Large intestine (tissue), 3 donors: ENCODE results near the gene CREBBP. TPM values are rescaled to one million over a fixed set of nuclear protein-coding genes. Genes with fewer than 3 reads are reported as not detected.

Experiments used
- DNase-seq, 2 donors: peaks; one replicate each; pipeline versions ENCODE4 v3.0.0 to v3.0.0-alpha.2; 2013
- H3K27ac ChIP-seq: one replicate; pipeline ENCODE4 v1.5.1; 2013; ENCODE audit warnings: low read length
- H3K27me3 ChIP-seq: 2 replicates; pipeline ENCODE4 v1.6.1; 2013; ENCODE audit warnings: low read length; ENCODE audit not compliant: control insufficient read depth, insufficient read depth
- H3K36me3 ChIP-seq: 2 replicates; pipeline ENCODE4 v1.6.1; 2013; ENCODE audit warnings: low read length; ENCODE audit not compliant: control insufficient read depth, insufficient read depth
- H3K4me1 ChIP-seq: one replicate; pipeline ENCODE4 v1.6.1; 2013; ENCODE audit warnings: low read length; ENCODE audit not compliant: control insufficient read depth, insufficient read depth
- H3K4me3 ChIP-seq: one replicate; pipeline ENCODE4 v1.5.1; 2013; ENCODE audit warnings: low read length
- H3K9me3 ChIP-seq: one replicate; pipeline ENCODE4 v1.6.1; 2013; ENCODE audit warnings: mild to moderate bottlenecking, low read depth, low read length, moderate library complexity; ENCODE audit not compliant: control insufficient read depth
- WGBS: methylation state at CpG from one replicate; pipeline ENCODE4 v1.1.5; 2013; ENCODE audit warnings: low lambda C conversion rate; ENCODE audit not compliant: insufficient coverage; 5-methylcytosine and 5-hydroxymethylcytosine counted together
- polyA plus RNA-seq: library from polyadenylated mRNA; unstranded; fragments of 120-200 nt; gene quantifications from one replicate; pipeline ENCODE4 v1.2.1, GENCODE V29; 2013

CREBBP gene
- polyA plus RNA-seq, 1 donor = 46.6 TPM

- H3K27me3 ChIP-seq = no peaks in the 10 kb centered on the region
- 89% methylated on average over 5 of the region's 5 CpGs for WGBS
- H3K9me3 ChIP-seq = no peaks in the 10 kb centered on the region
- H3K4me3 ChIP-seq = no peak overlapping the region
- H3K27ac ChIP-seq = no peak overlapping the region
- no peak for DNase-seq
- H3K4me1 ChIP-seq = no peaks in the 10 kb centered on the region
- peaks cover 78% of the 10 kb centered on the region for H3K36me3 ChIP-seq
These were observed 125.7 kb downstream of the CREBBP start for GRCh38 chr16:3754772-3755171.

GRCh38 chr16:3754081-3754703, 126.3 kb downstream of the CREBBP start:
- WGBS = 90% methylated on average over 2 of the region's 4 CpGs
- Histone ChIP-seq H3K36me3 (peaks cover 73% of the 10 kb centered on the region), H3K27ac (no peak overlapping the region)

GRCh38 chr16:3752984-3753383, 127.5 kb downstream of the CREBBP start:
- H3K9me3 ChIP-seq = no peaks in the 10 kb centered on the region
- WGBS = 100% methylated on average over 1 of the region's 15 CpGs
- H3K27ac ChIP-seq = no peak overlapping the region
- H3K4me1 ChIP-seq = no peaks in the 10 kb centered on the region
- H3K36me3 ChIP-seq = peaks cover 73% of the 10 kb centered on the region
- no peak for DNase-seq
- H3K27me3 ChIP-seq = no peaks in the 10 kb centered on the region
- no peak overlapping the region for H3K4me3 ChIP-seq

More at GRCh38 chr16:3754081-3754703, 126.3 kb downstream of the CREBBP start:
- H3K4me3 ChIP-seq = no peak overlapping the region
- no peak for DNase-seq
- H3K9me3 ChIP-seq = no peaks in the 10 kb centered on the region
- H3K27me3 ChIP-seq = no peaks in the 10 kb centered on the region
- no peaks in the 10 kb centered on the region for H3K4me1 ChIP-seq

GRCh38 chr16:3751878-3752277, 128.6 kb downstream of the CREBBP start:
- no CpG with 5 or more reads among the region's 8 CpGs for WGBS
- H3K9me3 ChIP-seq = no peaks in the 10 kb centered on the region
- H3K36me3 ChIP-seq = peaks cover 70% of the 10 kb centered on the region
- no peak overlapping the region for H3K27ac ChIP-seq
- H3K4me3 ChIP-seq = no peak overlapping the region
- H3K4me1 ChIP-seq = no peaks in the 10 kb centered on the region
- no peak for DNase-seq
- no peaks in the 10 kb centered on the region for H3K27me3 ChIP-seq

GRCh38 chr16:3748307-3748706, 132.2 kb downstream of the CREBBP start:
- H3K4me1 ChIP-seq = no peaks in the 10 kb centered on the region
- H3K27ac ChIP-seq = no peak overlapping the region
- no peaks in the 10 kb centered on the region for H3K9me3 ChIP-seq
- DNase-seq = no peak
- H3K4me3 ChIP-seq = no peak overlapping the region
- H3K36me3 ChIP-seq = peaks cover 79% of the 10 kb centered on the region
- WGBS = no CpG with 5 or more reads among the region's 5 CpGs
- no peaks in the 10 kb centered on the region for H3K27me3 ChIP-seq

GRCh38 chr16:3745751-3746355, 134.7 kb downstream of the CREBBP start:
- Histone ChIP-seq H3K27ac (no peak overlapping the region), H3K9me3 (no peaks in the 10 kb centered on the region), H3K27me3 (no peaks in the 10 kb centered on the region), H3K36me3 (peaks cover 83% of the 10 kb centered on the region), H3K4me1 (no peaks in the 10 kb centered on the region), H3K4me3 (no peak overlapping the region)
- WGBS = no CpG with 5 or more reads among the region's 13 CpGs
- no peak for DNase-seq

GRCh38 chr16:3744018-3744417, 136.5 kb downstream of the CREBBP start:
- 100% methylated on average over 1 of the region's 7 CpGs for WGBS
- H3K9me3 ChIP-seq = no peaks in the 10 kb centered on the region
- no peaks in the 10 kb centered on the region for H3K4me1 ChIP-seq
- peaks cover 91% of the 10 kb centered on the region for H3K36me3 ChIP-seq
- no peak for DNase-seq
- no peaks in the 10 kb centered on the region for H3K27me3 ChIP-seq
- H3K27ac ChIP-seq = no peak overlapping the region
- H3K4me3 ChIP-seq = no peak overlapping the region

- no peaks in the 10 kb centered on the region for H3K9me3 ChIP-seq
- peaks cover 95% of the 10 kb centered on the region for H3K36me3 ChIP-seq
- 86% methylated on average over 1 of the region's 16 CpGs for WGBS
- H3K4me1 ChIP-seq = no peaks in the 10 kb centered on the region
- no peak for DNase-seq
- no peak overlapping the region for H3K27ac ChIP-seq
- H3K4me3 ChIP-seq = no peak overlapping the region
- no peaks in the 10 kb centered on the region for H3K27me3 ChIP-seq
These were observed 139.6 kb downstream of the CREBBP start for GRCh38 chr16:3740934-3741333.

- no CpG with 5 or more reads among the region's 14 CpGs for WGBS
- no peak for DNase-seq
- peaks cover 95% of the 10 kb centered on the region for H3K36me3 ChIP-seq
These were observed 140.3 kb downstream of the CREBBP start for GRCh38 chr16:3740186-3740585.

GRCh38 chr16:3739636-3740035, 140.9 kb downstream of the CREBBP start:
- DNase-seq = no peak
- WGBS = no CpG with 5 or more reads among the region's 9 CpGs
- H3K4me1 ChIP-seq = no peaks in the 10 kb centered on the region
- H3K27ac ChIP-seq = no peak overlapping the region
- H3K4me3 ChIP-seq = no peak overlapping the region
- H3K9me3 ChIP-seq = peaks cover 5% of the 10 kb centered on the region
- peaks cover 95% of the 10 kb centered on the region for H3K36me3 ChIP-seq
- no peaks in the 10 kb centered on the region for H3K27me3 ChIP-seq

More at GRCh38 chr16:3740186-3740585, 140.3 kb downstream of the CREBBP start:
- no peak overlapping the region for H3K4me3 ChIP-seq
- no peaks in the 10 kb centered on the region for H3K4me1 ChIP-seq
- H3K9me3 ChIP-seq = no peaks in the 10 kb centered on the region
- H3K27ac ChIP-seq = no peak overlapping the region
- H3K27me3 ChIP-seq = no peaks in the 10 kb centered on the region

GRCh38 chr16:3738541-3738940, 142.0 kb downstream of the CREBBP start:
- no peak overlapping the region for H3K4me3 ChIP-seq
- H3K27ac ChIP-seq = no peak overlapping the region
- H3K27me3 ChIP-seq = no peaks in the 10 kb centered on the region
- 20% methylated on average over 1 of the region's 8 CpGs for WGBS
- no peak for DNase-seq
- peaks cover 6% of the 10 kb centered on the region for H3K9me3 ChIP-seq
- H3K4me1 ChIP-seq = no peaks in the 10 kb centered on the region
- H3K36me3 ChIP-seq = peaks cover 95% of the 10 kb centered on the region
